HG03460 (cell line): ENCODE measurements around the gene EEF1AKMT2.
A peak's percentile ranks its signal among the peaks of the same experiment; 100 is the strongest.

Source experiments
- ATAC-seq: cut with Tn5 transposase; IDR thresholded peaks from one replicate; pipeline ENCODE4 v1.9.1; 2021; ENCODE audit not compliant: unreplicated experiment

Gene EEF1AKMT2

DNA sequence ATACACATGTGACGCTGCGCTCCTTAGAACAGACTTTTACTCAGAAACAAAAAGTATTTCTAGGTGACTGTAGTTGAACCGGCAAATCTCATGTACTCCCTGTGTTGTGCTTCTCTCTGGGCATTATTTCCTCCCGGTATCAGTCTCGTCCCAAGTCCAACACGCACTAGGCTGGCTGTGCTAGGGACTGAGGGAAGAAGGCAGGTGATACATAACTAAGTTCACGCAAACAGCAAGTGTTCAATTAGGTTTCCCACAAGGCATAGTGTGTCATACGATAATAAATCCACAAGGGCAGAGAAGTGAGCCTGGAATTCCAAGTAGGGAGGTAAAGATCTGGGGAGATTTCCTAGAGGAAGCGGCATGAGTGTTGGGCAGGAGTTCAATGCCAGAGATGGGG is 67.9 kb downstream of the EEF1AKMT2 start:
- no peak for ATAC-seq

- peak; percentile 67 for ATAC-seq
Measured at GRCh38 chr10:124722798-124723783, 68.6 kb downstream of the EEF1AKMT2 start.

DNA sequence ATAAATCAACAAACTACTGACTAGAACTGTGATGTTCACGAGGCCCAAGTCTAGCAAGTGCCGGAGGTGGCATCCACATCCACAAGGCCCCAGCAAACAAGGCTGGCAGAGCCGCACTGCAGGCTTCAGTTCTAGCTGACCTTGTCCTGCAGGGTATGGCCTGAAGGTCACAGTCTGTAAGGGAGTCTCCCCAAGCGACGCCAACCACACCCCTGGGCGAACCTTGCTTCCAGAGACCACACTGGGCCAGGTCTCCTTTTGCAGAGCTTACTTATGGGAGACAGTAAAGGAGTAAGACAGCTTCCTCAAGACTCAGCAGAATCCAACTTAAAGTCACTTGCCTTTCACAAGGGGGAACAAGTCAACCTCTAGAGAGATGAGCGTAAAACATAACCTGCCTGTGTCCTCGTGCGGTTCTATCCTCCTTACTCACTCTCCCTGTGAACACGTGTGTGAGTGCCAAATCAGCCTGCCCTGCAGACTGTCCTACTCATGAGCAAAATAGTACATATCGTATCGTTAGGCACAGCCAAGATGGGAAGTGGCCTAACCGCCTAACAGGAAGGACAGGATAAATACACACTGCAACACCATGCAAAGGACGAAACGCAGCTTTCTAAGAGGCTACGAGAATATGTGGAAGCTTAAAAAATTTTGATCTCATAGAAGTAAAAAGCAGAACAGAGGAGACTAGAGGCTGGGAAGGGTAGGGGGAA is 70.2 kb downstream of the EEF1AKMT2 start:
- ATAC-seq, result no peak

GRCh38 chr10:124719213-124719851 is 72.4 kb downstream of the EEF1AKMT2 start:
- peak; percentile 40 for ATAC-seq

DNA sequence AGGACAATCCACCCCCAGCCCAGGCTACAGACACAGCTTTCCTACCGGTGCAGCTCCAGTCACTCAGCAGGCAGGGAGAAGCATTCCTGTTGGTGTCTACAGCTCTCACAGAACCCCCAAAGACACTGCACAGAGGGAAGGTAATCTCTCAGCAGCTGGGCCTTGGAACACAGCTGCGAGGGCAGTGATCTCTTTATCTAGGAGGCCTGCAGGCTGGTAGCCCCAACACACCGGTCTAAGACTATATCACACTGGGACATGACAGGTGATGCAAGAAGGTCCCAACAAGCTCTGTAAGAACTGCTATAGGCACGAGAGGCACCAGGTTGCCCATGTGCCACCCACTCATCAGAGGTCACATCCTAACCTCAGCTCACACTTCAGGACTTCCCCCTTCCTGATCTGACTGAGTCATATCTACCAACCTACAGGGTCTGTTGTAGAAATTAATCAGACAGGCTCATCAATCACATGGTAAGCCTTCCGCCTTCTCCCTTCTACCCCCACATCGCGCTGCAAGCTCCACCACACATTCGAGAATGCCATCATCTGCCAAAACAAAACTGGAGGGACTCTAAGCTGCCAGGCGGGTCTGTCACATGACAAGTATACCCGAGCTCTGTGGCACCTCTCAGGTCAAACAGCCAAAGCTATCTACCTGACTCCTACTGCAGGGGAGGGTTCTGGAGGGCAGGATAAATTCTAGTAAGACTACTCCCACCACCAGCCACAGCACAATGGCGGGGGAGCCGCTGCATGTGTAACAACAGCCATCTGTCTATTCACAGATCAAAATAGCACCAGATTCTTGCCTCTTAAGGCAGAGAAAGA is 73.6 kb downstream of the EEF1AKMT2 start:
- ATAC-seq, result peak; percentile 60

DNA sequence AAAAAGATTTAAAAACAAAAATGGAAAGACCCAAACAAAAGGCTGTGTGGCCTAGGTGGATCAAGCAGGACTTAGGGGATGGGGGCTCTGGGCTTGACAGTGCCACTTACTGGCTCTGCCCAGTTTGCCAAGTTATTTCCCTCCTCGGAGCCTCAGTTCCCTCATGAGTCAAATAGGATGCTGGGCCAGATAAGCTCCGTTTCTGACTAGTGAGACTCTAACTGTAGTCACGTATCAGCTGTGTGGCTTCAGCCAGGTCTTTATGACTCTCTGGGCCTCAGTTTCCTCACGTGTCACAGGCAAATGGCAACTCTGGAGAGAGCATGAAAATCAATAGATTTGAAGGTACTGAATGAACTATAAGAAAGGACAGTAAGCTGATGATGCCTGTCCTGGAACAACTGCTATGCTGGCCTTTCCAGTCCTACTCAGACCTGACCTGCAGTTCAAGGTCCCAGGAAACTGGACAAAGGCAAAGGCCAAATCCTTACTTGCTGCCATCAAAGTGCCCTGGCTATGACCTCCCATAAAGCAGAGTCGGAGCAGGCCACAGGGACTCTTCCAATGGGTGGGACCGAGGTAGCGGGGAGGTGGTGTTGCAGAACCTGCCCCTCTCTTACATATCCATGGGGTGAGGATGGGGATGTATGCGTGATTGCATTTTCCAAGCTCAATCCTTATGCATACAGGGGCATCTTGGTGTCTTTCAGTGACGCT is 74.5 kb downstream of the EEF1AKMT2 start:
- ATAC-seq, result no peak

DNA sequence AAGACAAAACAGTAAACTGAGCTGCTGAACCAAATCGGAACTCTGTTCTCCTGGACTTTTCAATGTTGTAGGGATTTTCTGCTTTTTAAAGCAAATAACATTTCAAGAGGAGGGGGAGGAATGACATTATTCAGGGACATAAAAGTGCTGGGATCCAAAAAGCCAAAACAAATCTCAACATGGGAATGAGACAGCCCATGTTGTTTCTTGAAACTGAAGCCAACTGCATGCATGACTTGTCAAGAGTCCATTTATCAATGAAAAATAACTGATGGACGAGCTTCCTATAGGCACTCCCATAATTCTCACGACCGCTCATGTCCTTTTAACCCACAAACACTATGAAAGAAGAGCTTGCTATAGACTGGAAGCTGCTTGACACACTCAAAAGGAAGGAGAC is 75.3 kb downstream of the EEF1AKMT2 start:
- no peak for ATAC-seq

- ATAC-seq, result no peak
Measured at GRCh38 chr10:124715439-124715838, 76.2 kb downstream of the EEF1AKMT2 start.

DNA sequence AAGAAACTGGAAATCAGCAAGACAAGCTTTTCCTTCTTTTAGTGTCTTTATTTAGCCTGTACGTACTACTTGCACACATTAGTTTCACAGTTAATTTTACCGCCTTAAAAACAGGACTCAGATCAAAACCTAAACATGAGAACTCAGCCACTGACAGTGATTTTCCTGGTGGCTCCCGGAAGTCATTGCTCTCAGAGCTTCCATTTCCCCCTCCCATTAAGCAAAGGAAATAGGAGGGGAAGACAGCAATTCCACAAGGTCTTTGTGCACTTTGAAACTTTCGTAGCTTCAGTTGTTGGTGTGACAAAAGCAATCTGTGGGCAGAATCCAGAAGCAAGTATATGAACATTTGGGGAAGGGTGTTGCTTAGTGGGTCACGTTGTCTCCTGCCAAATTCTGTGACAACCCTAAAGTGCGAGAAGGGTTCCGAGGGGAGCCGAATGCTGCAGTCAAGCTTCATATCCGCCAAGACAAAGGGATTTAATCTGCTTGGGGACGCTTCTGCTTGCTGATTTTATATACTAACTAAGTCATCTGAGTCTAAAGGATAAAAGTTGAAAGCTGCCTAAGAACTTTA is 77.9 kb downstream of the EEF1AKMT2 start:
- no peak for ATAC-seq

DNA sequence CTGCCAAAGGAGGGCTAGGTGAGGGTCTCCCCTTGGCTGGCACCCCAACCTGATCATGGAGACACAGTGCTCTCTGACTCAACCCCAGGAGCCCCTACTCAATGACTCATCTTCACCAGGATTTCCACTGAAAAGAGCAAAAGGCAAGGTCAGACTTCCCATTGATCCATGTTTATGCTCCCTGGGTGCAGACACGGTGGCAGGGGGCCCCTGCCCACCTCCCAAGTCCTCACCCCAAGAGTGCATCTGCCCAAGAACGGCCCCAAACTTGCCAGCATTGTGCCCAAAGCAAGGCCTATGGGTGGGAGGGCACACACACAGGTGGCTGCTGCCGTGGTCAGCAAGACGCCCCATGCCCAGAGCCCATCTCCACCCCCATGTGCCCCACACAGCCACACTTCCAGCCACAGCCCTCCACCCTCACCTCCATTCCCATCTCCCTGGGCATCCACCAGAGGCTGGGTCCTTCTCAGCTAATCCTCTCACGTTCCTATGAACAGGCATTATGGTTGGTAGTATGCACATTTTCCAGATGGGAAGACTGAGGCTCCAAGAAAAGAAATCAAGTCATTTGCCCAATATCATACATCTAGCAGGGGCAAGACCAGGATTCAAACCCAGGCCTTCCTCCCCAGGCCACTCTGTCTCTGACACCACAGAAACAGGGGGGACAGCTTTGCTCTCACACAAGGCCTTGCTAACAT is 78.8 kb downstream of the EEF1AKMT2 start:
- no peak for ATAC-seq

DNA sequence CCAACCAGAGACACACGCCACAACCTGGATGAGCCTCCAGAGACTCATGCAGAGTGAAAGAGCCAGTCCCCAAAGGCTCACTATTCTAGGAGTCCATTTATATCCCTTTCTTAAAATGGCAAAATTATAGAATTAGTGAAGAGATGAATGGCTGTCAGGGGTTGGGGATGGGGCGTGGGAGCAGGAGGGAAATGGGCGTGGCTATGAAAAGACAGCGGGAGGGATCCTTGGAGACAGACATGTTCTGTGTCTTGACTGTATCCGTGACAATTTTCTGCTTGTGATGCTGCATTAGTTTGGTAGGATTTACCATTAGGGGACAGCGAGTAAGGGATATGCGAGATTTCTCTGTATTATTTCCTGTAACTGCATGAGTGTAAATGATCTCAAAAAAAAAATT is 80.5 kb downstream of the EEF1AKMT2 start:
- no peak for ATAC-seq

GRCh38 chr10:124710266-124710881 is 81.3 kb downstream of the EEF1AKMT2 start:
- ATAC-seq, result no peak

GRCh38 chr10:124709861-124710260 is 81.8 kb downstream of the EEF1AKMT2 start:
- no peak for ATAC-seq

DNA sequence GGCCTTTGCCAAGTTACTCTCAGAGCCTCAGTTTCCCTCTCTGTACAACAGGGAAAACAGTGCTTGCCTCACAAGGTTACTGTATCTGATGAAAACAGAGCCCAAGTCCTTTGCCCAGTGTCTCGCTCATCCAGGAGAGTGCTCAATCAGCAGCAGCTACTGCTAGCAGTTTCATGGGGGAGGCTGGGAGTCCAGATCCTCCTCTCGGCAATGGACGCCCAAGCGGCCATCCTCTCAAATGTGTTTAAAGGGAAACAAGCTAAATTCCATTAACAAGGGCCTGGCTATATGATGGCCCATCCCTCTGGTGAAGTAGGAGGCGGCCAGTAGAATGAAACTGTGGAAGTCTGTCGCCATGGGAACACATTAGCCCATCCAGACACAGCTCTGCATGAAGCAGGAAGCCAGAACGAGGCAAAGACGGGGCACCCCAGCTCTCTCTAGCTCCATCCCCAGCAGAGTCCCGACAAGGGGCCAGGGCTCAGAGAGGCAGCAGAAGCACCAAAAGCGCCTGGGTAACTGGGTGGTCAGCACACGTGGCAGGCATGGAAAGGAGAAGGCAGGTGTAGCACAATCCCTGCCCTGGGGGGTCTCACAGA is 82.7 kb downstream of the EEF1AKMT2 start:
- no peak for ATAC-seq

DNA sequence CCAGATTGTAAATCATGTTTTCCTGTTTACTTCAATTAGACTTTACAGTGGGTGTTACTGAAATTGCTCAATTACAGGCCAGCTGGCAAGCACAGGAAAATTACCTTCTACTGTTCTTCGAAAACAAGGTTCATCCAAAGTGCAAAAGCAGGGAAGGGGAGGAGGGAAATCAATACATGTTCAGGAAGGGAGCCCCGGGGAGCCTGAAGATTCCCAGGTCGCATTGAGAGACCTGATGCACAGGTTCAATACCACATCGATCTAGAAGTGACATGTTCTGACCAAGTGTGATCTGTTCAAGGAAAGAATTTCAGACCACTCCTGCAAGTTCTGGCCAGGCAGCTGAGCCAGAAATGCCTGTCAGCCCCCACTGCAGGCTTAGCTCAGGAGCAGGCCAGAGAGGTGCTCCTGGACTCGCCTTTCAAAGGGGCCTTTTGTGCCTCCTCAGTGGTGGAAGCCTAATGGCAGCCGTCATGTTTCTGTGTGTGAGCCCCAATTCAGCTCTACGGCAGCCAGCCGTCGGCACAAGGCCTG is 83.4 kb downstream of the EEF1AKMT2 start:
- ATAC-seq, result no peak
